Hepatocyte (in vitro differentiated cells): ENCODE results near the gene PUM2. TPM values are rescaled to one million over a fixed set of nuclear protein-coding genes. Genes with fewer than 3 reads are reported as not detected.
"Not testable (repeated sequence)": the region's sequence is repeated elsewhere in the genome, so short reads cannot be mapped to it uniquely, and the experiment has no call there.

Experiments
- DNase-seq: peaks from one replicate; pipeline ENCODE4 v3.0.0-alpha.2; 2016; ENCODE audit warnings: low spot score
- H2AFZ ChIP-seq: fragments of 200-600 bp; sonication (generic); 2 replicates; pipeline ENCODE4 v1.6.0; 2016; ENCODE audit warnings: antibody characterized with exemption, mild to moderate bottlenecking
- H3K27ac ChIP-seq: fragments of 200-600 bp; sonication (generic); 2 replicates; pipeline ENCODE4 v1.5.1; 2016; ENCODE audit warnings: mild to moderate bottlenecking
- H3K27me3 ChIP-seq: fragments of 200-600 bp; sonication (generic); 2 replicates; pipeline ENCODE4 v1.6.1; 2016
- H3K36me3 ChIP-seq: fragments of 200-600 bp; sonication (generic); replicated peaks from 2 replicates; pipeline ENCODE4 v1.5.1; 2016; ENCODE audit warnings: low read depth; ENCODE audit not compliant: insufficient read depth
- H3K4me1 ChIP-seq: fragments of 200-600 bp; sonication (generic); 2 replicates; pipeline ENCODE4 v1.5.1; 2016; ENCODE audit warnings: mild to moderate bottlenecking, moderate library complexity; ENCODE audit not compliant: insufficient read depth
- H3K4me2 ChIP-seq: fragments of 200-600 bp; sonication (generic); 2 replicates; pipeline ENCODE4 v1.6.0; 2016
- H3K4me3 ChIP-seq: fragments of 200-600 bp; sonication (generic); 2 replicates; pipeline ENCODE4 v1.5.1; 2016; ENCODE audit warnings: mild to moderate bottlenecking
- H3K79me2 ChIP-seq: fragments of 200-600 bp; sonication (generic); 2 replicates; pipeline ENCODE4 v1.6.0; 2017; ENCODE audit warnings: mild to moderate bottlenecking
- H3K9me2 ChIP-seq: fragments of 200-600 bp; sonication (generic); replicated peaks from 2 replicates; pipeline ENCODE4 v1.6.0; 2017; ENCODE audit warnings: mild to moderate bottlenecking; ENCODE audit not compliant: insufficient read depth
- H3K9me3 ChIP-seq: fragments of 200-600 bp; sonication (generic); 2 replicates; pipeline ENCODE4 v1.5.1; 2016; ENCODE audit warnings: low read depth, mild to moderate bottlenecking
- H4K20me1 ChIP-seq: fragments of 200-600 bp; sonication (generic); 2 replicates; pipeline ENCODE4 v1.6.0; 2016; ENCODE audit warnings: mild to moderate bottlenecking; ENCODE audit not compliant: insufficient read depth, poor library complexity, severe bottlenecking
- EZH2 ChIP-seq: fragments of 200-600 bp; sonication (generic); IDR thresholded peaks from 2 replicates; pipeline ENCODE4 v1.6.1; 2016; ENCODE audit warnings: antibody characterized with exemption, mild to moderate bottlenecking, borderline replicate concordance
- EZH2phosphoT487 ChIP-seq: fragments of 200-600 bp; sonication (generic); IDR thresholded peaks from one replicate; pipeline ENCODE4 v1.6.1; 2018; ENCODE audit warnings: antibody characterized with exemption, mild to moderate bottlenecking, low read depth, moderate library complexity; ENCODE audit not compliant: unreplicated experiment, severe bottlenecking
- WGBS: methylation state at CpG from one replicate; pipeline ENCODE4 v1.1.6; 2016; ENCODE audit warnings: low lambda C conversion rate; ENCODE audit errors: missing lambda C conversion rate; 5-methylcytosine and 5-hydroxymethylcytosine counted together
- polyA plus RNA-seq: library from polyadenylated mRNA; unstranded; fragments of >200 nt; fragmentation: Nextera tagmentation; extraction: Ambion mirVana; gene quantifications from 2 replicates; pipeline ENCODE4 v1.2.1, GENCODE V29; 2016
- total RNA-seq: library from RNA; depleted of rRNA; stranded (reverse); fragments of >200 nt; gene quantifications from 2 replicates; pipeline ENCODE4 v1.2.3, GENCODE V29; 2014
- TF ChIP-seq, protein P1 (sequence below): fragments of 200-600 bp; sonication (generic); IDR thresholded peaks from 2 replicates; pipeline ENCODE4 v1.5.1; 2016; ENCODE audit warnings: antibody characterized with exemption, mild to moderate bottlenecking; ENCODE audit not compliant: poor library complexity

PUM2 gene
- total and polyA plus RNA-seq, 2 experiments from 2014 or later = 14.4 to 55.5 TPM

DNA sequence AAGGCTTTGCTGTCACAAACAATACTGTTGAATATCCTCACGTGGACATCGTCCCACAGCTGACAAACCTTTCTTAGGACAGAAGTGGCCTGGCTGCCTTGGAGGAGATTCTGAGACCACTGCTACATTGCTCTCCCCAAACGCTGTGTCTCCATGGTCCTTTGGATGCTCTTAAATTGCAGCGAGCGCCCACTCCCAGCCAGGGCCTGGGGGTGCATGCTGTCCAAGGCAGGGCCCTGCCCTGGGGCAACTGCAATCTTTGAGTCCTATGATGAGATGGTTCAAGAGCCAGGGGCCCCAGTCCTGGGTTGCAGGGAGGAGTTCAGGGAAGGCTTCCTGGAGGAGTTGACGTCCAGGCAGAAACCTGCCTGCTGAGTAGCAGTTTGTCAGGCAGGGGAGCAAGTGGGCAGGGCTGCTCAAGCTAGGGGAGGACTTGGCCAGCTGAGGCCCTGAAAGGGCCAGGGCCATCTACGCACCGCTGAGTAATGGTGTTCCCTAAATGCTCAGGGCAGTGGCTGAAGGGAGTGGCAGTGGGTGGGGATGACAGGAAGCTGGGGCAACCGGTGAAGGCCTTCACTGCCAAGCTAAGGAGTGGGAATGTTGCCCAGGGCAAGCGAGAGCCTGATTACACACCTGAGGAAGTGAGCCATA lies 114.9 kb downstream of the PUM2 start:
- no peak overlapping the region for H2AFZ ChIP-seq

DNA sequence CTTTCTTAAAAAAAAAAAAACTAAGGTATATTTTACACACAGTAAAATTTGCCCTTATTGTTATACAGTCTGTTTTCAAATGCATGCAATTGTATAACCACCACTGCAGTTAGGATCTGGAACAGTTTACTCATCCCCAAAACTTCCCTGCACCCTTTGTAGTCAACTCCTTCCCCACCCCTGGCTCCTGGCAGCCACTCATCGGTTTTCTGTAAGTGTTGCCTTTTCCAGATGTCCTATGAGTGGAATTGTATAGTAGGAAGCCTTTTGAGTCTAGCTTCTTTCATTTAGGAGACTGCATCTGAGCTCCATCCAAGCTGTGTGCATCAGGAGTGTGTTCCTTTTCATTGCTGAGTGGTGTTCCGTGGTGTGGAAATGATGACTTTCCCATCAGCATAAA lies 116.0 kb downstream of the PUM2 start:
- not testable (repeated sequence) for H2AFZ ChIP-seq, H3K27me3 ChIP-seq, H3K9me3 ChIP-seq, H3K27ac ChIP-seq, H3K36me3 ChIP-seq, H3K4me2 ChIP-seq, H3K4me3 ChIP-seq, H3K4me1 ChIP-seq, H3K9me2 ChIP-seq, DNase-seq, H3K79me2 ChIP-seq, H4K20me1 ChIP-seq
- 89% methylated on average over 2 of the region's 2 CpGs for WGBS

More for the DNA sequence above, 114.9 kb downstream of the PUM2 start:
- no peaks in the 10 kb centered on the region for H3K4me1 ChIP-seq
- TF ChIP-seq EZH2phosphoT487 = no peak
- no peak for TF ChIP-seq EZH2
- TF ChIP-seq, protein P1, sequence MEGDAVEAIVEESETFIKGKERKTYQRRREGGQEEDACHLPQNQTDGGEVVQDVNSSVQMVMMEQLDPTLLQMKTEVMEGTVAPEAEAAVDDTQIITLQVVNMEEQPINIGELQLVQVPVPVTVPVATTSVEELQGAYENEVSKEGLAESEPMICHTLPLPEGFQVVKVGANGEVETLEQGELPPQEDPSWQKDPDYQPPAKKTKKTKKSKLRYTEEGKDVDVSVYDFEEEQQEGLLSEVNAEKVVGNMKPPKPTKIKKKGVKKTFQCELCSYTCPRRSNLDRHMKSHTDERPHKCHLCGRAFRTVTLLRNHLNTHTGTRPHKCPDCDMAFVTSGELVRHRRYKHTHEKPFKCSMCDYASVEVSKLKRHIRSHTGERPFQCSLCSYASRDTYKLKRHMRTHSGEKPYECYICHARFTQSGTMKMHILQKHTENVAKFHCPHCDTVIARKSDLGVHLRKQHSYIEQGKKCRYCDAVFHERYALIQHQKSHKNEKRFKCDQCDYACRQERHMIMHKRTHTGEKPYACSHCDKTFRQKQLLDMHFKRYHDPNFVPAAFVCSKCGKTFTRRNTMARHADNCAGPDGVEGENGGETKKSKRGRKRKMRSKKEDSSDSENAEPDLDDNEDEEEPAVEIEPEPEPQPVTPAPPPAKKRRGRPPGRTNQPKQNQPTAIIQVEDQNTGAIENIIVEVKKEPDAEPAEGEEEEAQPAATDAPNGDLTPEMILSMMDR = no peak
- H3K27ac ChIP-seq = no peak overlapping the region
- H3K36me3 ChIP-seq = no peaks in the 10 kb centered on the region
- DNase-seq = no peak
- H3K27me3 ChIP-seq = no peaks in the 10 kb centered on the region
- H3K9me2 ChIP-seq = no peaks in the 10 kb centered on the region
- no peaks in the 10 kb centered on the region for H3K9me3 ChIP-seq
- WGBS = 92% methylated on average over 10 of the region's 10 CpGs
- H4K20me1 ChIP-seq = no peaks in the 10 kb centered on the region
- no peak overlapping the region for H3K4me3 ChIP-seq
- no peaks in the 10 kb centered on the region for H3K79me2 ChIP-seq
- no peak overlapping the region for H3K4me2 ChIP-seq

DNA sequence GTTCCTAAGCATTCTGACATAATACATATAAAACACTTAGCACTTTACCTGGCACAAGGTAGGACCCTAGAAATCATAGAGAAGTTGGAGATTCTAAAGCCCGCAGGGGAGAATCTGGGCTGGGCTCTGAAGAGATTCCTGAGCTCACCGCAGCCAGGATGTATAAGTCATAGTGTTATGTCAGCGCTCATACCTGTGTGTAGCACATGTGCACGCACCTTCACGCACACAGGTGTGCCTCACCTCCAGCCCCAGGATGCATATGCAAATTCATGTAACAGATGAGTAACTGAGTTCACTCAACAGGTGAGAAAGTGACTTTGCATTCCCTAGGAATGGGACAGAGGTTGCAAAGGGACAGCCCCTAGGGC lies 117.8 kb downstream of the PUM2 start:
- no peak overlapping the region for H3K4me2 ChIP-seq
- no peaks in the 10 kb centered on the region for H3K4me1 ChIP-seq
- H3K27me3 ChIP-seq = no peaks in the 10 kb centered on the region
- no peaks in the 10 kb centered on the region for H4K20me1 ChIP-seq
- H3K9me3 ChIP-seq = no peaks in the 10 kb centered on the region
- no peaks in the 10 kb centered on the region for H3K9me2 ChIP-seq
- 94% methylated on average over 5 of the region's 5 CpGs for WGBS
- H3K4me3 ChIP-seq = no peak overlapping the region
- H3K27ac ChIP-seq = peak overlapping the region; percentile 90
- H3K36me3 ChIP-seq = no peaks in the 10 kb centered on the region
- TF ChIP-seq EZH2 = no peak
- TF ChIP-seq, protein P1 = no peak
- TF ChIP-seq EZH2phosphoT487 = no peak
- no peak overlapping the region for H2AFZ ChIP-seq
- no peaks in the 10 kb centered on the region for H3K79me2 ChIP-seq
- no peak for DNase-seq

DNA sequence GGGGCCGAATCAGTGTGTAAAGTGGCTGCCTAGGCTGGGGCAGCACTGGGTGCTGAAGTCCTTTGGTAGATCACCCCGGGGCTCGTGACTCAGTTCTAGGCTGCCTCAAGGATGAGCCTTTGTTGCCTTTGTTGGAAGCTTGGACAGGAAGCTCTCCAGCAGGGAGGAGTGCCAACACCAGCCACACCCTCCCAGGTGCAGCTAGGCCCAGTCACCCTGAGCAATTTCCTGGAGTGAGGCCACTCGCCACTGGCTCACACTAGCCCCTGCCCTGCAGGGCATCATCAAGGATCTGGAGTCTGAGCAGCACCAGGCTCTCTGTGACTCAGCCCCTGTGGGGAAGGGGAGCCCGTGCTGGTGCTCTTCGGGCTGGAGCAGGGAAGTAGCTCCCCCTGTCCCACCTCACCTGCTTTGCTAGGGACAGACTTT lies 119.0 kb downstream of the PUM2 start:
- Histone ChIP-seq H3K27me3 (no peaks in the 10 kb centered on the region), H3K4me1 (no peaks in the 10 kb centered on the region), H3K79me2 (no peaks in the 10 kb centered on the region), H2AFZ (no peak overlapping the region), H3K27ac (no peak overlapping the region), H4K20me1 (no peaks in the 10 kb centered on the region), H3K9me2 (no peaks in the 10 kb centered on the region), H3K36me3 (no peaks in the 10 kb centered on the region), H3K4me3 (no peak overlapping the region), H3K9me3 (no peaks in the 10 kb centered on the region), H3K4me2 (no peak overlapping the region)
- TF ChIP-seq, protein P1 = no peak
- no peak for TF ChIP-seq EZH2
- no peak for TF ChIP-seq EZH2phosphoT487
- peak; percentile 60 for DNase-seq
- WGBS = 73% methylated on average over 6 of the region's 6 CpGs
